Nephron (organoid): ENCODE results near the gene NUDT2.

Experiments
- H3K27ac Mint-ChIP-seq, 3 experiments: 2 replicates each; pipeline ENCODE4 v1.8.0; 2020; ENCODE audit warnings: mixed read lengths in 3 of 3, mild to moderate bottlenecking in 2 of 3, moderate library complexity in 1 of 3
- H3K27me3 Mint-ChIP-seq: 2 replicates; pipeline ENCODE4 v1.8.0; 2021; ENCODE audit warnings: low read depth, mild to moderate bottlenecking, moderate library complexity, mixed read lengths
- H3K36me3 Mint-ChIP-seq: 2 replicates; pipeline ENCODE4 v1.8.0; 2020; ENCODE audit warnings: low read depth, mixed read lengths
- H3K4me1 Mint-ChIP-seq: 2 replicates; pipeline ENCODE4 v1.8.0; 2020; ENCODE audit warnings: mixed read lengths
- H3K4me3 Mint-ChIP-seq, 3 experiments: 2 replicates each; pipeline ENCODE4 v1.8.0; 2020; ENCODE audit warnings: mild to moderate bottlenecking in 3 of 3, mixed read lengths in 3 of 3, moderate library complexity in 2 of 3
- H3K9me3 Mint-ChIP-seq: 2 replicates; pipeline ENCODE4 v1.8.0; 2020; ENCODE audit warnings: mixed read lengths
- CTCF ChIP-seq, 3 experiments: fragments of 200-600 bp; sonication (generic); IDR thresholded peaks; one replicate each; pipeline ENCODE4 v1.5.0; 2021; ENCODE audit warnings: antibody characterized with exemption in 3 of 3; ENCODE audit not compliant: unreplicated experiment in 3 of 3

The NUDT2 gene

GRCh38 chr9:34332076-34332964, 3.0 kb downstream of the NUDT2 start:
- H3K9me3 Mint-ChIP-seq: no peaks in the 10 kb centered on the region
- H3K4me1 Mint-ChIP-seq: peaks cover 38% of the 10 kb centered on the region
- no peaks in the 10 kb centered on the region for H3K27me3 Mint-ChIP-seq
- H3K27ac Mint-ChIP-seq: peak overlapping the region; percentile 12 to 89 (median 82)
- TF ChIP-seq CTCF (IDR thresholded peaks at IDR 0.05; ENCODE audit: unreplicated experiment in 3 of 3): peak; percentile 58 to 68 (median 61)
- H3K36me3 Mint-ChIP-seq: no peaks in the 10 kb centered on the region
- H3K4me3 Mint-ChIP-seq: peak overlapping the region; percentile 71 to 82 (median 77)

- Mint-ChIP-seq H3K36me3 (peaks cover 5% of the 10 kb centered on the region), H3K27ac (no peak overlapping the region), H3K4me3 (no peak overlapping the region), H3K9me3 (no peaks in the 10 kb centered on the region), H3K4me1 (peaks cover 29% of the 10 kb centered on the region), H3K27me3 (no peaks in the 10 kb centered on the region)
- TF ChIP-seq CTCF (IDR thresholded peaks at IDR 0.05; ENCODE audit: unreplicated experiment in 3 of 3): no peak
Observed at GRCh38 chr9:34333836-34334235, 4.5 kb downstream of the NUDT2 start.

- peaks cover 6% of the 10 kb centered on the region for H3K36me3 Mint-ChIP-seq
- peaks cover 29% of the 10 kb centered on the region for H3K4me1 Mint-ChIP-seq
- no peak for TF ChIP-seq CTCF (IDR thresholded peaks at IDR 0.05; ENCODE audit: unreplicated experiment in 3 of 3)
- no peak overlapping the region for H3K4me3 Mint-ChIP-seq
- no peaks in the 10 kb centered on the region for H3K9me3 Mint-ChIP-seq
- peak overlapping the region in 1 of 3 experiments; percentile 7 for H3K27ac Mint-ChIP-seq
- no peaks in the 10 kb centered on the region for H3K27me3 Mint-ChIP-seq
Observed at GRCh38 chr9:34334337-34334824, 5.0 kb downstream of the NUDT2 start.

- no peak for TF ChIP-seq CTCF (IDR thresholded peaks at IDR 0.05; ENCODE audit: unreplicated experiment in 3 of 3)
- Mint-ChIP-seq H3K4me1 (peaks cover 29% of the 10 kb centered on the region), H3K36me3 (peaks cover 6% of the 10 kb centered on the region), H3K9me3 (no peaks in the 10 kb centered on the region), H3K4me3 (no peak overlapping the region), H3K27ac (peak overlapping the region in 1 of 3 experiments; percentile 19), H3K27me3 (no peaks in the 10 kb centered on the region)
Observed at GRCh38 chr9:34334916-34335315, 5.5 kb downstream of the NUDT2 start.

- Mint-ChIP-seq H3K27ac (peak overlapping the region in 1 of 3 experiments; percentile 19), H3K4me3 (no peak overlapping the region), H3K36me3 (peaks cover 10% of the 10 kb centered on the region), H3K9me3 (no peaks in the 10 kb centered on the region), H3K4me1 (peaks cover 29% of the 10 kb centered on the region), H3K27me3 (no peaks in the 10 kb centered on the region)
- TF ChIP-seq CTCF (IDR thresholded peaks at IDR 0.05; ENCODE audit: unreplicated experiment in 3 of 3): no peak
Observed at GRCh38 chr9:34335376-34335775, 6.0 kb downstream of the NUDT2 start.
